ENCODE data around the gene PCBD1. TPM values are rescaled to one million over a fixed set of nuclear protein-coding genes. Genes with fewer than 3 reads are reported as not detected.

PCBD1 gene
- polyA plus RNA-seq, 3 donors, result 18.0 to 28.3 (median 21.3) TPM

GRCh38 chr10:70915806-70916205 lies 27.4 kb upstream of the PCBD1 start:
- Histone ChIP-seq H2AFZ (ENCODE audit: insufficient read depth, low read depth, low read length, poor library complexity, severe bottlenecking) (no peak overlapping the region), H4K20me1 (ENCODE audit: insufficient read depth, low read length) (no peaks in the 10 kb centered on the region), H3K9me3 (replicated peaks in 1 of 2; ENCODE audit: control insufficient read depth in 1 of 2, insufficient read depth in 1 of 2, low read length in 2 of 2) (peaks cover 0 to 9% of the 10 kb centered on the region in 2 donors), H3K79me2 (ENCODE audit: insufficient read depth, low read length) (no peaks in the 10 kb centered on the region), H3K9ac (ENCODE audit: insufficient read depth, low read length, poor library complexity, severe bottlenecking) (no peak overlapping the region), H3K4me1 (ENCODE audit: control insufficient read depth in 1 of 2, insufficient read depth in 2 of 2, low read length in 2 of 2) (no peaks in the 10 kb centered on the region), H3K27me3 (ENCODE audit: control insufficient read depth in 2 of 2, insufficient read depth in 2 of 2, low read length in 2 of 2) (no peaks in the 10 kb centered on the region), H3K4me3 (replicated peaks in 1 of 3; ENCODE audit: low read depth in 2 of 3, low read length in 3 of 3) (no peak overlapping the region), H3K36me3 (replicated peaks in 1 of 2; ENCODE audit: control insufficient read depth in 1 of 2, insufficient read depth in 2 of 2, low read length in 2 of 2) (no peaks in the 10 kb centered on the region), H3K27ac (ENCODE audit: low read depth in 1 of 2, low read length in 2 of 2) (no peak overlapping the region), H3K4me2 (replicated peaks; ENCODE audit: extremely low read depth, low read length, poor library complexity, severe bottlenecking) (no peak overlapping the region)
- Mint-ChIP-seq H3K9me3 (peaks cover 2 to 10% (median 5%) of the 10 kb centered on the region in 7 donors), H3K4me1 (peaks cover 4% of the 10 kb centered on the region), H3K4me3 (no peak overlapping the region), H3K27ac (no peak overlapping the region), H3K36me3 (no peaks in the 10 kb centered on the region), H3K27me3 (ENCODE audit: low read depth in 3 of 3) (peaks cover 7 to 9% (median 7%) of the 10 kb centered on the region in 3 donors)
- 98% methylated on average over 7 of the region's 9 CpGs for WGBS (ENCODE audit: insufficient coverage)
- TF ChIP-seq CTCF (IDR thresholded peaks at IDR 0.05), result no peak
- intact Hi-C loops (cut with micrococcal nuclease), result no loop called here
- DNase-seq, result no peak

- H3K4me3 ChIP-seq (replicated peaks in 1 of 3; ENCODE audit: low read depth in 2 of 3, low read length in 3 of 3), result no peak overlapping the region
- no peak overlapping the region for H2AFZ ChIP-seq (ENCODE audit: insufficient read depth, low read depth, low read length, poor library complexity, severe bottlenecking)
- Mint-ChIP-seq H3K36me3 (no peaks in the 10 kb centered on the region), H3K4me1 (peaks cover 4% of the 10 kb centered on the region), H3K27me3 (ENCODE audit: low read depth in 3 of 3) (peaks cover 7 to 12% (median 7%) of the 10 kb centered on the region in 3 donors), H3K27ac (no peak overlapping the region), H3K4me3 (no peak overlapping the region), H3K9me3 (peaks cover 2 to 10% (median 5%) of the 10 kb centered on the region in 7 donors)
- H3K36me3 ChIP-seq (replicated peaks in 1 of 2; ENCODE audit: control insufficient read depth in 1 of 2, insufficient read depth in 2 of 2, low read length in 2 of 2), result no peaks in the 10 kb centered on the region
- H3K27me3 ChIP-seq (ENCODE audit: control insufficient read depth in 2 of 2, insufficient read depth in 2 of 2, low read length in 2 of 2), result no peaks in the 10 kb centered on the region
- H3K79me2 ChIP-seq (ENCODE audit: insufficient read depth, low read length), result no peaks in the 10 kb centered on the region
- H3K4me2 ChIP-seq (replicated peaks; ENCODE audit: extremely low read depth, low read length, poor library complexity, severe bottlenecking), result no peak overlapping the region
- TF ChIP-seq CTCF (IDR thresholded peaks at IDR 0.05), result no peak
- WGBS (ENCODE audit: insufficient coverage), result 100% methylated on average over 1 of the region's 5 CpGs
- H3K4me1 ChIP-seq (ENCODE audit: control insufficient read depth in 1 of 2, insufficient read depth in 2 of 2, low read length in 2 of 2), result no peaks in the 10 kb centered on the region
- intact Hi-C loops (cut with micrococcal nuclease), result no loop called here
- H3K9ac ChIP-seq (ENCODE audit: insufficient read depth, low read length, poor library complexity, severe bottlenecking), result no peak overlapping the region
- no peak overlapping the region for H3K27ac ChIP-seq (ENCODE audit: low read depth in 1 of 2, low read length in 2 of 2)
- H3K9me3 ChIP-seq (replicated peaks in 1 of 2; ENCODE audit: control insufficient read depth in 1 of 2, insufficient read depth in 1 of 2, low read length in 2 of 2), result peaks cover 0 to 9% of the 10 kb centered on the region in 2 donors
- no peaks in the 10 kb centered on the region for H4K20me1 ChIP-seq (ENCODE audit: insufficient read depth, low read length)
- no peak for DNase-seq
Measured at GRCh38 chr10:70915206-70915605, 26.8 kb upstream of the PCBD1 start.
